ENCODE results near the gene CSNK2A3. TPM values are rescaled to one million over a fixed set of nuclear protein-coding genes. Genes with fewer than 3 reads are reported as not detected.
"Not testable (repeated sequence)": the region's sequence is repeated elsewhere in the genome, so short reads cannot be mapped to it uniquely, and the experiment has no call there.

Gene CSNK2A3
- total RNA-seq, 1 experiment from 2014 or later, result 2.0 TPM

GRCh38 chr11:11356842-11357241 is 3.8 kb upstream of the CSNK2A3 start:
- no TSS peak for BruUV-seq (replicated peaks)
- Histone ChIP-seq H3K4me1 (ENCODE audit: control insufficient read depth in 1 of 2, insufficient read depth in 2 of 2, low read length in 2 of 2) (no peaks in the 10 kb centered on the region), H3K4me3 (replicated peaks in 1 of 2; ENCODE audit: low read depth in 1 of 2, low read length in 2 of 2) (no peak overlapping the region), H3K9me3 (ENCODE audit: control insufficient read depth in 1 of 2, insufficient read depth in 1 of 2, low read depth in 1 of 2, low read length in 2 of 2) (no peaks in the 10 kb centered on the region), H3K4me2 (ENCODE audit: low read length) (no peak overlapping the region), H4K20me1 (ENCODE audit: insufficient read depth) (no peaks in the 10 kb centered on the region), H3K9me2 (ENCODE audit: insufficient read depth) (no peaks in the 10 kb centered on the region), H3K9ac (ENCODE audit: low read length) (no peak overlapping the region), H3K27ac (ENCODE audit: low read depth, low read length) (no peak overlapping the region), H2AFZ (ENCODE audit: low read depth, low read length, poor library complexity, severe bottlenecking) (no peak overlapping the region), H3K27me3 (ENCODE audit: insufficient read depth, low read length) (no peaks in the 10 kb centered on the region), H3K79me2 (ENCODE audit: insufficient read depth, low read length) (no peaks in the 10 kb centered on the region), H3K36me3 (ENCODE audit: control insufficient read depth in 1 of 2, insufficient read depth in 2 of 2, low read length in 2 of 2) (peaks cover 0 to 3% of the 10 kb centered on the region in 2 experiments; a peak in 1 of 4 replicates)
- no peak for ATAC-seq
- RAD21 ChIA-PET (ENCODE audit: low non-redundant PET in 1 of 2, low total read pairs in 2 of 2, uncharacterized antibody in 2 of 2, unreplicated experiment in 2 of 2), result no interaction called here
- TF ChIP-seq SIN3A (IDR thresholded peaks at IDR 0.05; ENCODE audit: low read depth) (no peak), EZH2 (IDR thresholded peaks at IDR 0.05) (no peak), YY1 (IDR thresholded peaks at IDR 0.05; ENCODE audit: extremely low read depth, insufficient replicate concordance, low read depth, low read length) (no peak), POLR2AphosphoS5 (IDR thresholded peaks at IDR 0.05; ENCODE audit: low read depth, low read length) (no peak)
- CTCF ChIA-PET, result no interaction called here
- intact Hi-C loops (cut with micrococcal nuclease), result no loop called here
- no peak for DNase-seq (ENCODE audit: low read depth, low spot score)
- POLR2A ChIA-PET, result no interaction called here

GRCh38 chr11:11351851-11352250 is 1.2 kb downstream of the CSNK2A3 start:
- H3K4me1 ChIP-seq (ENCODE audit: control insufficient read depth in 1 of 2, insufficient read depth in 2 of 2, low read length in 2 of 2); CTCF ChIA-PET; H3K79me2 ChIP-seq (ENCODE audit: insufficient read depth, low read length); H2AFZ ChIP-seq (ENCODE audit: low read depth, low read length, poor library complexity, severe bottlenecking); H3K4me2 ChIP-seq (ENCODE audit: low read length); H3K9me3 ChIP-seq (ENCODE audit: control insufficient read depth in 1 of 2, insufficient read depth in 1 of 2, low read depth in 1 of 2, low read length in 2 of 2); H3K36me3 ChIP-seq (ENCODE audit: control insufficient read depth in 1 of 2, insufficient read depth in 2 of 2, low read length in 2 of 2); H3K27me3 ChIP-seq (ENCODE audit: insufficient read depth, low read length); H3K4me3 ChIP-seq (replicated peaks in 1 of 2; ENCODE audit: low read depth in 1 of 2, low read length in 2 of 2); H3K9me2 ChIP-seq (ENCODE audit: insufficient read depth); ATAC-seq; RAD21 ChIA-PET (ENCODE audit: low non-redundant PET in 1 of 2, low total read pairs in 2 of 2, uncharacterized antibody in 2 of 2, unreplicated experiment in 2 of 2); H4K20me1 ChIP-seq (ENCODE audit: insufficient read depth); DNase-seq (ENCODE audit: low read depth, low spot score); BruUV-seq (replicated peaks); intact Hi-C loops (cut with micrococcal nuclease); H3K27ac ChIP-seq (ENCODE audit: low read depth, low read length); H3K9ac ChIP-seq (ENCODE audit: low read length); POLR2A ChIA-PET: not testable (repeated sequence)
